ENCODE measurements around the gene ADK. TPM values are rescaled to one million over a fixed set of nuclear protein-coding genes. Genes with fewer than 3 reads are reported as not detected.

Gene ADK
- total RNA-seq, 6 experiments from 2014 or later: 54.2 to 92.5 (median 63.5) TPM

DNA sequence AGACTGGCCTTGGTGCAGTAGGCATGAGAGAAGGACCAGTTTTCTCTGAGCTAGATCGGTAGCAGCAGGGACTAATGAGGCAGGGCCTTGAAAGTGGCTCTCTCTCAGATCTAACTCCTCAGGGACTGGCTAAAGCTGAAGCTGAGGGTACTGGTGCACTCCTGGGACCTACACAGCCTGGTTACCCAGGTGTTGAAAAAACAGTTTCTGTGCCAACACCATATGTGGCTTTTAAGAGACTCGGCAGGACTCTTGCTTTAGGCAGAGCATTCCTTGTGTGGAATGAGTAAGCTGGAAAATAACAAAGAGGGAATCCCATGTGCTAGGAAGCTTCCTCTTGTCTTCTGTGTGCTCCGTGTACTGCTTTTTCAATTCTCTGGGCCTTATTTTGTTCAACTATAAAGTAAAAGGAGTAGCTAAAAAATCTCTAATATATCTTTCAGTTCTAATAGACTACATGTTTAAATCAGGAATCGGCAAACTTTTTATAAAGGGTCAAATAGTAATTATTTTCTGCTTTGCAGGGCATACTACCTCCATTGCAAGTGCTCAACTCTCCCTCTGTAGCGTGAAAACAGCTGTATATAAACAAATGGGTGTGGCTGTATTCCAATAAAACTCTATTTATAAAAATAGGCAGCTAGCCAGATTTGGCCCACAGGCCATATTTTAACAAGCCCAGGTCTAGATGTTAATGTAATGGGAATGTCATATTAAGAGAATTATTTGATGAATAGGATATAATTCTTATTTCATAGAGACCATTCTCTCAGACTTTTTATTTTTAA, 489.3 kb downstream of the ADK start:
- no peaks in the 10 kb centered on the region for H3K27me3 ChIP-seq
- intact Hi-C loops (cut with DNase I): no loop called here
- no peaks in the 10 kb centered on the region for H3K4me1 ChIP-seq
- H3K27ac ChIP-seq: no peak overlapping the region
- ATAC-seq: no peak
- H3K4me3 ChIP-seq: no peak overlapping the region
- DNase-seq: no peak
- 78% methylated on average over 4 of the region's 5 CpGs for WGBS (ENCODE audit: insufficient coverage, low coverage, low lambda C conversion rate, missing lambda C conversion rate)
- TF ChIP-seq POLR2A (IDR thresholded peaks at IDR 0.05): no peak
- TF ChIP-seq, protein P1, sequence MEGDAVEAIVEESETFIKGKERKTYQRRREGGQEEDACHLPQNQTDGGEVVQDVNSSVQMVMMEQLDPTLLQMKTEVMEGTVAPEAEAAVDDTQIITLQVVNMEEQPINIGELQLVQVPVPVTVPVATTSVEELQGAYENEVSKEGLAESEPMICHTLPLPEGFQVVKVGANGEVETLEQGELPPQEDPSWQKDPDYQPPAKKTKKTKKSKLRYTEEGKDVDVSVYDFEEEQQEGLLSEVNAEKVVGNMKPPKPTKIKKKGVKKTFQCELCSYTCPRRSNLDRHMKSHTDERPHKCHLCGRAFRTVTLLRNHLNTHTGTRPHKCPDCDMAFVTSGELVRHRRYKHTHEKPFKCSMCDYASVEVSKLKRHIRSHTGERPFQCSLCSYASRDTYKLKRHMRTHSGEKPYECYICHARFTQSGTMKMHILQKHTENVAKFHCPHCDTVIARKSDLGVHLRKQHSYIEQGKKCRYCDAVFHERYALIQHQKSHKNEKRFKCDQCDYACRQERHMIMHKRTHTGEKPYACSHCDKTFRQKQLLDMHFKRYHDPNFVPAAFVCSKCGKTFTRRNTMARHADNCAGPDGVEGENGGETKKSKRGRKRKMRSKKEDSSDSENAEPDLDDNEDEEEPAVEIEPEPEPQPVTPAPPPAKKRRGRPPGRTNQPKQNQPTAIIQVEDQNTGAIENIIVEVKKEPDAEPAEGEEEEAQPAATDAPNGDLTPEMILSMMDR (IDR thresholded peaks at IDR 0.05): no peak
- no peaks in the 10 kb centered on the region for H3K9me3 ChIP-seq
- no peaks in the 10 kb centered on the region for H3K36me3 ChIP-seq

DNA sequence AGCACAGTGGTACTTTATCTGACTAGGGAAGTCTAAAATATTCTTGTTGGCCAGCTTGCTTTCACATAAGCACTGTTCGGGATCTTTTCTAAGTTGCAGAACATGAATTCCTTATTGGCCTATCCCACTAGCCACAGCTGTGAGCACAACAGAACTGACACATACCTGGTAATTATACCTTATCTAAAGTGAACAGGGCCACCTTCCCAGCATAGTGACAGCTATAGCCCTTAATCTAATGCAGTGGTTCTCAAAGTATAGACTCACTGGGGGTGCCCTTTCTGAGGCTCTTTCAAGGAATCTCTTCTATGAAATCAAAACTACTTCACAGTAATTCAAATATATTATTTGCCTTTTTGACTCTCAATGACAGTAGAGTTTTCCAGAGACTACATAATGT, 490.6 kb downstream of the ADK start:
- H3K27me3 ChIP-seq: no peaks in the 10 kb centered on the region
- intact Hi-C loops (cut with DNase I): no loop called here
- no peak for DNase-seq
- TF ChIP-seq, protein P1 (IDR thresholded peaks at IDR 0.05): no peak
- TF ChIP-seq POLR2A (IDR thresholded peaks at IDR 0.05): no peak
- no CpG with 5 or more reads among the region's 1 CpG for WGBS (ENCODE audit: insufficient coverage, low coverage, low lambda C conversion rate, missing lambda C conversion rate)
- no peak overlapping the region for H3K4me3 ChIP-seq
- no peaks in the 10 kb centered on the region for H3K4me1 ChIP-seq
- H3K27ac ChIP-seq: no peak overlapping the region
- no peak for ATAC-seq
- H3K36me3 ChIP-seq: no peaks in the 10 kb centered on the region
- H3K9me3 ChIP-seq: no peaks in the 10 kb centered on the region

DNA sequence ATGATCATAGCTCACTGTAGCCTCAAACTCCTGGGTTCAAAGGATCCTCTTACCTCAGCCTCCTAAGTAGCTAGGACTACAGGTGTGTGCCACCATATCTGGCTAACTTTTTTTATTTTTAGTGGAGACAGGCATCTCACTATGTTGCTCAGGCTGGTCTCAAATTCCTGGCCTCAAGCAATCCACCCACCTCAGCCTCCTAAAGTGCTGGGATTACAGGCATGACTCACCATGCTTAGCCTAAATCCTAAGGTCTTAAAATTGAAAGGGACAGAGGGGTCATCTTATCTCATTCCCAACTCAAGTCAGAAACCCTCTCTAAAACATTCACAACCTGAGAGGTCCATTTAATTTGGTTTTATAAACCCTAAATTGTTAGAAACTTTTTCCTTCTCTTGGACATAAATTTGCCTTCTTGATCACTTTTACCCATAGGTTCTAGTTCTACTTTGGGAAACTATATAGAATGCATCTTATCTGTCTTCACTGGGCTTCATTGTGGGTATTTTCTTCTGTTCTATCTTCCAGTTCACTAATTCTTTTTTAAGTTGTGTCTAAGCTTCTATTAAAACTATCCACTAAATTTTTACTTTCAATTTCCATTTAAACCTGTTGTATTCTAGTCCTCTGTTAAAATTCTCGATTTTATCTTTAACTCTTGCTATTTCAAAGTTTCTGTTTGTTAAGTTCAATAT, 492.0 kb downstream of the ADK start:
- WGBS (ENCODE audit: insufficient coverage, low coverage, low lambda C conversion rate, missing lambda C conversion rate): 85% methylated on average over 1 of the region's 1 CpG
- ATAC-seq (no peak), DNase-seq (no peak)
- no peaks in the 10 kb centered on the region for H3K4me1 ChIP-seq
- no peaks in the 10 kb centered on the region for H3K9me3 ChIP-seq
- H3K4me3 ChIP-seq: no peak overlapping the region
- H3K27ac ChIP-seq: no peak overlapping the region
- intact Hi-C loops (cut with DNase I): no loop called here
- TF ChIP-seq, protein P1 (IDR thresholded peaks at IDR 0.05): no peak
- TF ChIP-seq POLR2A (IDR thresholded peaks at IDR 0.05): no peak
- no peaks in the 10 kb centered on the region for H3K27me3 ChIP-seq
- no peaks in the 10 kb centered on the region for H3K36me3 ChIP-seq

DNA sequence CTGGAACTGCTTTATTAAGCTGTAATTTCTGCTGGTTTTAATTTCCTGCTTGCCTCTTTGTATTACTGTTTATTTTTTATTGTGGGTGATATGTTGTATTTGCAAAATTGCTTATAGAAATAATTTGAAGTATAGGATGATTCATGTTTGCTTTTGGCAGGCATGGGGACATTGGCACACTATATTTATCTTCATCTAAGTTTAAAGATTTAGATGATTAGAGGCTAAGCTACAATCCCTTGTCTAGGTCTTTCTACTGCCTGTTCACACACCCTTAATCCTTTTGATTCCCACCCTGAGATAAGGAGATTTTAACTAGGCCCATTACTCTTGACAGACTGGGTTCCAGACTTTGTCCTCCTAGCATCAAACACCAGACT, 492.6 kb downstream of the ADK start:
- no peak overlapping the region for H3K27ac ChIP-seq
- ATAC-seq (no peak), DNase-seq (no peak)
- H3K27me3 ChIP-seq: no peaks in the 10 kb centered on the region
- H3K9me3 ChIP-seq: no peaks in the 10 kb centered on the region
- H3K4me3 ChIP-seq: no peak overlapping the region
- intact Hi-C loops (cut with DNase I): no loop called here
- TF ChIP-seq POLR2A (IDR thresholded peaks at IDR 0.05): no peak
- TF ChIP-seq, protein P1 (IDR thresholded peaks at IDR 0.05): no peak
- H3K36me3 ChIP-seq: no peaks in the 10 kb centered on the region
- H3K4me1 ChIP-seq: no peaks in the 10 kb centered on the region

All from right lobe of liver (tissue), 6 donors.